Stimulated activated CD4-positive, alpha-beta T cell treated with anti-CD3 and anti-CD28 coated beads, Interleukin-2, amount 100 ng/mL, for 4 hours (primary cell): Measurements from ENCODE around the gene TPO.

Experiments
- DNase-seq: peaks from one replicate; pipeline ENCODE4 v3.0.0-alpha.2; 2020; ENCODE audit warnings: low read depth

TPO gene

GRCh38 chr2:1584691-1585485 lies 171.6 kb downstream of the TPO start:
- DNase-seq = no peak

- no peak for DNase-seq
Measured at GRCh38 chr2:1585635-1586034, 172.4 kb downstream of the TPO start.

- DNase-seq = no peak
Measured at GRCh38 chr2:1586251-1586922, 173.1 kb downstream of the TPO start.

GRCh38 chr2:1586923-1587840 lies 173.9 kb downstream of the TPO start:
- no peak for DNase-seq

GRCh38 chr2:1588051-1588977 lies 175.1 kb downstream of the TPO start:
- no peak for DNase-seq

GRCh38 chr2:1588978-1589621 lies 175.8 kb downstream of the TPO start:
- DNase-seq = no peak

GRCh38 chr2:1590596-1591460 lies 177.6 kb downstream of the TPO start:
- DNase-seq = no peak

- DNase-seq = no peak
Measured at GRCh38 chr2:1591461-1591770, 178.2 kb downstream of the TPO start.
